ENCODE measurements around the gene SARDH.

The SARDH gene

GRCh38 chr9:133761641-133762248 lies 23.6 kb upstream of the SARDH start:
- Mint-ChIP-seq H3K27ac (no peak overlapping the region), H3K9me3 (peaks cover 13% of the 10 kb centered on the region), H3K36me3 (ENCODE audit: low read depth) (peaks cover 54% of the 10 kb centered on the region), H3K27me3 (ENCODE audit: low read depth) (no peaks in the 10 kb centered on the region), H3K4me3 (no peak overlapping the region), H3K4me1 (peaks cover 8% of the 10 kb centered on the region)
- TF ChIP-seq CTCF (IDR thresholded peaks at IDR 0.05; ENCODE audit: unreplicated experiment in 3 of 3): no peak

- H3K4me3 Mint-ChIP-seq: no peak overlapping the region
- no peak overlapping the region for H3K27ac Mint-ChIP-seq
- H3K36me3 Mint-ChIP-seq (ENCODE audit: low read depth): peaks cover 49% of the 10 kb centered on the region
- no peaks in the 10 kb centered on the region for H3K27me3 Mint-ChIP-seq (ENCODE audit: low read depth)
- peaks cover 9% of the 10 kb centered on the region for H3K9me3 Mint-ChIP-seq
- peaks cover 8% of the 10 kb centered on the region for H3K4me1 Mint-ChIP-seq
- TF ChIP-seq CTCF (IDR thresholded peaks at IDR 0.05; ENCODE audit: unreplicated experiment in 3 of 3): no peak
Observed at GRCh38 chr9:133760713-133761290, 22.6 kb upstream of the SARDH start.

GRCh38 chr9:133759946-133760345 lies 21.8 kb upstream of the SARDH start:
- H3K27ac Mint-ChIP-seq: no peak overlapping the region
- H3K27me3 Mint-ChIP-seq (ENCODE audit: low read depth): peaks cover 3% of the 10 kb centered on the region
- no peak overlapping the region for H3K4me3 Mint-ChIP-seq
- TF ChIP-seq CTCF (IDR thresholded peaks at IDR 0.05; ENCODE audit: unreplicated experiment in 3 of 3): no peak
- H3K36me3 Mint-ChIP-seq (ENCODE audit: low read depth): peaks cover 40% of the 10 kb centered on the region
- H3K4me1 Mint-ChIP-seq: peaks cover 13% of the 10 kb centered on the region
- H3K9me3 Mint-ChIP-seq: peaks cover 6% of the 10 kb centered on the region

- no peak overlapping the region for H3K4me3 Mint-ChIP-seq
- H3K27me3 Mint-ChIP-seq (ENCODE audit: low read depth): peaks cover 3% of the 10 kb centered on the region
- H3K27ac Mint-ChIP-seq: no peak overlapping the region
- H3K36me3 Mint-ChIP-seq (ENCODE audit: low read depth): peaks cover 34% of the 10 kb centered on the region
- no peak for TF ChIP-seq CTCF (IDR thresholded peaks at IDR 0.05; ENCODE audit: unreplicated experiment in 3 of 3)
- H3K4me1 Mint-ChIP-seq: peaks cover 19% of the 10 kb centered on the region
- peaks cover 6% of the 10 kb centered on the region for H3K9me3 Mint-ChIP-seq
Observed at GRCh38 chr9:133759146-133759900, 21.2 kb upstream of the SARDH start.

- Mint-ChIP-seq H3K4me1 (peaks cover 19% of the 10 kb centered on the region), H3K4me3 (no peak overlapping the region), H3K9me3 (peaks cover 12% of the 10 kb centered on the region), H3K27me3 (ENCODE audit: low read depth) (peaks cover 6% of the 10 kb centered on the region), H3K36me3 (ENCODE audit: low read depth) (peaks cover 26% of the 10 kb centered on the region), H3K27ac (peak overlapping the region; percentile 57 to 83 (median 67))
- TF ChIP-seq CTCF (IDR thresholded peaks at IDR 0.05; ENCODE audit: unreplicated experiment in 3 of 3): no peak
Observed at GRCh38 chr9:133758228-133758627, 20.1 kb upstream of the SARDH start.
